ENCODE measurements around the gene TCAP. TPM values are rescaled to one million over a fixed set of nuclear protein-coding genes. Genes with fewer than 3 reads are reported as not detected.

Gene TCAP
- total RNA-seq, 1 donor from 2014 or later, result 0.49 TPM

DNA sequence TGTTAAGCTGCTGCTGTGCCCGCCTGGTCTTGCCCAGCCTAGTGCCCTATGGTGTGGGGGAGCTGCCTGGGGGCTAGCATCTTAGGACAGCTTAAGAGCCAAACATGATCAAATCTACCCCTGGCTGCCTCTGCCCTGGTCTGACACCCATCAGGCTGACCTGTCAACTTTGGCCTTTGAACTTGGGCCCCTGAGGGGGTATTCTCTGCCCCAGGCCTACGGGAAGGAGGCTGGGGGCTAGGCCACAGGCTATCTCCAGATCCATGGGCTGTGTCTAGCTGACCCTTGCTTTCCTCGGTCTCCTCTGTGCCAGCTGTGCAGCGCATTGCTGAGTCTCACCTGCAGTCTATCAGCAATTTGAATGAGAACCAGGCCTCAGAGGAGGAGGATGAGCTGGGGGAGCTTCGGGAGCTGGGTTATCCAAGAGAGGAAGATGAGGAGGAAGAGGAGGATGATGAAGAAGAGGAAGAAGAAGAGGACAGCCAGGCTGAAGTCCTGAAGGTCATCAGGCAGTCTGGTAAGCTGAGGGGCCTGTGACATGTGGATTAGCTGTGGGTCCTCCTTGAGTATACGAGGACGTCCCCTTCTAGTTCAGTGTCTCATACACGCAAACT lies 31.5 kb upstream of the TCAP start:
- DNase-seq (ENCODE audit: extremely low spot score in 2 of 2), result no peak
- Histone ChIP-seq H3K27me3 (no peaks in the 10 kb centered on the region), H3K4me3 (no peak overlapping the region), H3K27ac (no peak overlapping the region), H3K9me3 (no peaks in the 10 kb centered on the region), H3K36me3 (no peaks in the 10 kb centered on the region), H3K4me1 (peaks cover 30% of the 10 kb centered on the region)
- intact Hi-C loops (cut with DNase I), result loop anchor here (5.0 kb wide), 1 partner anchor 34 kb away; the partner anchor contains the start of genes PNMT and TCAP
- TF ChIP-seq CTCF (IDR thresholded peaks at IDR 0.05) (no peak), POLR2AphosphoS5 (IDR thresholded peaks at IDR 0.05; ENCODE audit: insufficient read depth in 1 of 2, low read depth in 1 of 2) (no peak), POLR2A (IDR thresholded peaks at IDR 0.05) (no peak)

DNA sequence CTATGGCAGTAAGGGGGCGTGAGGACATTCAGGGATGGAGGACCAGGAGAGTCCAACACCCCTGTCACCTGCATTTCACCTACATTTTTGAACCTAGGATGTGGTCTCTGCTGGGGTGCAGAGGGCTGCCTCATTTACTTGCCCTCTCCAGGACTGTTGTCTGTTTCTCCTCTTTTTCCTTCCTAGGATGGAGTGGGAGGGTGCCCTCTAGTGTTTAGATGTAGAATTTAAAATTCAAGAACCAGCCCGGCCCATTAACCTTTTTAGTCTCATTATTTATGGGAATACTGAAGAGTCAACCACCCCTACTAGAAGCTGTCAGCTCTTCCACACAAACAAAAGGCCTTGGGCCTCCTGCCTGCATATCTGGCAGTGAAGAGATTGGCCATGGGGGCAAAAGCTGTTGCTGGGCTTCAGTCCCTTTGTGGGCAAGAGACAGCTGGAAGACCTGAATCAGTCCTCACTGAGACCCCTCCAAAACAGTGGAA lies 30.7 kb upstream of the TCAP start:
- H3K4me3 ChIP-seq, result no peak overlapping the region
- H3K36me3 ChIP-seq, result no peaks in the 10 kb centered on the region
- H3K27ac ChIP-seq, result no peak overlapping the region
- intact Hi-C loops (cut with DNase I), result loop anchor here (5.0 kb wide), 1 partner anchor 33 kb away; the partner anchor contains the start of genes PNMT and TCAP
- H3K9me3 ChIP-seq, result no peaks in the 10 kb centered on the region
- TF ChIP-seq POLR2AphosphoS5 (IDR thresholded peaks at IDR 0.05; ENCODE audit: insufficient read depth in 1 of 2, low read depth in 1 of 2) (no peak), POLR2A (IDR thresholded peaks at IDR 0.05) (no peak), CTCF (IDR thresholded peaks at IDR 0.05) (peak; percentile 41 to 65 (median 60))
- H3K4me1 ChIP-seq, result peaks cover 37% of the 10 kb centered on the region
- H3K27me3 ChIP-seq, result no peaks in the 10 kb centered on the region
- no peak for DNase-seq (ENCODE audit: extremely low spot score in 2 of 2)

- no peak overlapping the region for H3K4me3 ChIP-seq
- intact Hi-C loops (cut with DNase I), result no loop called here
- peaks cover 50% of the 10 kb centered on the region for H3K4me1 ChIP-seq
- H3K36me3 ChIP-seq, result no peaks in the 10 kb centered on the region
- H3K9me3 ChIP-seq, result no peaks in the 10 kb centered on the region
- no peaks in the 10 kb centered on the region for H3K27me3 ChIP-seq
- DNase-seq (ENCODE audit: extremely low spot score in 2 of 2), result no peak
- peak overlapping the region; percentile 92 for H3K27ac ChIP-seq
- TF ChIP-seq CTCF (IDR thresholded peaks at IDR 0.05) (no peak), POLR2AphosphoS5 (IDR thresholded peaks at IDR 0.05; ENCODE audit: insufficient read depth in 1 of 2, low read depth in 1 of 2) (no peak), POLR2A (IDR thresholded peaks at IDR 0.05) (no peak)
Observed at GRCh38 chr17:39635614-39636176, 29.5 kb upstream of the TCAP start.

DNA sequence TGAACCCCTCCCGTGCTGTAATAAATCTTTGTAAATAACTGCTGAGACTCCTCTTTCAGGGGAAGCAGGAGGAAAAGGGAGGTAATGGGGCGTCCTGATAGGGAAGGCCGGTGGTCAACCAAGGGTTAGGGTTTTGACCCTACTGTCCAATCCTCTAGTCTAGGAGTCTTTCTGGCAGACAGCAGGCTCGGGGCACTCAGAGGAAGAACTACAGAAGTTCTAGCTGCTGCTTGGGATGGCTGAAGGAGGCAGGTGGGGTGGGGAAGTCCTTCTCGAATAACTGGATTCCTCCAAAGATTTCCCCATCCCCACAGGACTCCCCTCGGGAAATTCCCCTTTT lies 28.6 kb upstream of the TCAP start:
- peak overlapping the region; percentile 81 to 97 for H3K4me3 ChIP-seq
- no peak for TF ChIP-seq POLR2AphosphoS5 (IDR thresholded peaks at IDR 0.05; ENCODE audit: insufficient read depth in 1 of 2, low read depth in 1 of 2)
- no peak for TF ChIP-seq POLR2A (IDR thresholded peaks at IDR 0.05)
- no peak for TF ChIP-seq CTCF (IDR thresholded peaks at IDR 0.05)
- peak overlapping the region; percentile 92 for H3K27ac ChIP-seq
- intact Hi-C loops (cut with DNase I), result no loop called here
- no peaks in the 10 kb centered on the region for H3K9me3 ChIP-seq
- peaks cover 56% of the 10 kb centered on the region for H3K4me1 ChIP-seq
- H3K27me3 ChIP-seq, result no peaks in the 10 kb centered on the region
- no peak for DNase-seq (ENCODE audit: extremely low spot score in 2 of 2)
- H3K36me3 ChIP-seq, result no peaks in the 10 kb centered on the region

Data from vagina (tissue), 2 donors.